B cell (primary cell): ENCODE results near the gene SLC25A18. TPM values are rescaled to one million over a fixed set of nuclear protein-coding genes. Genes with fewer than 3 reads are reported as not detected.

Source experiments
- ATAC-seq: fragments of 200-7000 bp; cut with Tn5 transposase; one replicate; pipeline ENCODE4 v1.10.0; 2021; ENCODE audit warnings: low read depth, mild to moderate bottlenecking, moderate number of reproducible peaks, moderate library complexity
- CTCF ChIA-PET: fragments of 350-600 bp; sonication (Branson Sonifier 250); formaldehyde crosslinking; loops from one replicate; lab custom pipeline; 2021; ENCODE audit warnings: antibody characterized with exemption, inconsistent platforms; lab: Charles Lee
- POLR2A ChIA-PET: fragments of 350-600 bp; sonication (Branson Sonifier 250); formaldehyde crosslinking; loops from one replicate; lab custom pipeline; 2021; ENCODE audit warnings: antibody characterized with exemption; lab: Charles Lee
- DNase-seq: peaks from one replicate; pipeline ENCODE4 v3.0.0; 2013
- H2AFZ ChIP-seq: 2 replicates; pipeline ENCODE4 v1.6.1; 2012; ENCODE audit warnings: mild to moderate bottlenecking, low read depth, low read length; ENCODE audit not compliant: insufficient read depth, poor library complexity, severe bottlenecking
- H3K27ac ChIP-seq, 2 donors: 1 replicate in 1 of 2; 2 replicates in 1 of 2; pipeline ENCODE4 v1.5.1; 2012 to 2013; ENCODE audit warnings: low read length in 2 of 2, mild to moderate bottlenecking in 2 of 2, moderate library complexity in 1 of 2
- H3K27me3 ChIP-seq, 4 experiments: fragments of 200-600 bp in 1 of 4; sonication (generic) in 1 of 4; replicated peaks in 1 of 4; 1 replicate in 2 of 4; 2 replicates in 2 of 4; pipeline versions ENCODE4 v1.6.1 to v1.7.0; 2013 to 2016; ENCODE audit warnings: low read length in 3 of 4, mild to moderate bottlenecking in 2 of 4, mixed read lengths in 1 of 4, moderate library complexity in 1 of 4; ENCODE audit not compliant: insufficient read depth in 4 of 4, control insufficient read depth in 3 of 4; ENCODE audit errors: control extremely low read depth in 1 of 4
- H3K36me3 ChIP-seq, 2 experiments: replicated peaks in 1 of 2; 1 replicate in 1 of 2; 2 replicates in 1 of 2; pipeline versions ENCODE4 v1.6.1 to v1.7.1; 2013; ENCODE audit warnings: low read length in 1 of 2; ENCODE audit not compliant: insufficient read depth in 2 of 2, control insufficient read depth in 1 of 2; ENCODE audit errors: control extremely low read depth in 1 of 2, extremely low read depth in 1 of 2
- H3K4me1 ChIP-seq, 2 donors: fragments of 200-600 bp in 1 of 2; sonication (generic) in 1 of 2; 1 replicate in 1 of 2; 2 replicates in 1 of 2; pipeline versions ENCODE4 v1.5.1 to v1.6.1; 2013 to 2017; ENCODE audit warnings: low read length in 2 of 2; ENCODE audit not compliant: control insufficient read depth in 2 of 2, insufficient read depth in 2 of 2
- H3K4me2 ChIP-seq: replicated peaks from 2 replicates; pipeline ENCODE3; 2012; ENCODE audit warnings: mild to moderate bottlenecking, low read depth, low read length; ENCODE audit not compliant: poor library complexity, severe bottlenecking
- H3K4me3 ChIP-seq, 5 experiments: fragments of 200-600 bp in 1 of 5; sonication (generic) in 1 of 5; 1 replicate in 3 of 5; 2 replicates in 2 of 5; pipeline versions ENCODE4 v1.5.1 to v1.7.0; 2011 to 2016; ENCODE audit warnings: low read length in 4 of 5, mild to moderate bottlenecking in 4 of 5, low read depth in 2 of 5, control low read depth in 1 of 5, moderate library complexity in 1 of 5; ENCODE audit not compliant: insufficient read depth in 1 of 5; ENCODE audit errors: control extremely low read depth in 1 of 5, extremely low read depth in 1 of 5
- H3K79me2 ChIP-seq: fragments of 200-600 bp; sonication (generic); one replicate; pipeline ENCODE4 v1.6.0; 2016; ENCODE audit warnings: low read length; ENCODE audit not compliant: control insufficient read depth, insufficient read depth
- H3K9ac ChIP-seq: fragments of 200-600 bp; sonication (generic); 2 replicates; pipeline ENCODE4 v1.6.1; 2017; ENCODE audit warnings: mild to moderate bottlenecking, low read length, moderate library complexity
- H3K9me3 ChIP-seq, 3 donors: one replicate each; pipeline versions ENCODE4 v1.6.1 to v1.7.1; 2013; ENCODE audit warnings: low read length in 2 of 3; ENCODE audit not compliant: control insufficient read depth in 2 of 3, insufficient read depth in 1 of 3; ENCODE audit errors: control extremely low read depth in 1 of 3
- H4K20me1 ChIP-seq: 2 replicates; pipeline ENCODE4 v1.6.0; 2012; ENCODE audit warnings: mild to moderate bottlenecking, low read length; ENCODE audit not compliant: insufficient read depth, control insufficient read depth, poor library complexity, severe bottlenecking
- H3K27ac Mint-ChIP-seq: one replicate; pipeline ENCODE4 v1.8.0; 2021; ENCODE audit warnings: mixed read lengths
- H3K27me3 Mint-ChIP-seq: one replicate; pipeline ENCODE4 v1.8.0; 2021; ENCODE audit warnings: mixed read lengths
- H3K4me1 Mint-ChIP-seq: one replicate; pipeline ENCODE4 v1.8.0; 2021; ENCODE audit warnings: mixed read lengths
- H3K4me3 Mint-ChIP-seq: one replicate; pipeline ENCODE4 v1.8.0; 2021; ENCODE audit warnings: mixed read lengths
- H3K9me3 Mint-ChIP-seq: one replicate; pipeline ENCODE4 v1.8.0; 2022; ENCODE audit warnings: mixed read lengths; ENCODE audit not compliant: insufficient read depth
- CTCF ChIP-seq: fragments of 200-600 bp; IDR thresholded peaks from one replicate; pipeline ENCODE4 v1.8.0; 2022; ENCODE audit warnings: antibody characterized with exemption, mild to moderate bottlenecking
- EZH2 ChIP-seq: IDR thresholded peaks from 2 replicates; pipeline ENCODE4 v1.6.1; 2012; ENCODE audit warnings: borderline replicate concordance, low read depth, mild to moderate bottlenecking, moderate library complexity, low read length; ENCODE audit not compliant: insufficient read depth, poor library complexity, severe bottlenecking
- WGBS: methylation state at CpG from one replicate; pipeline ENCODE4 v1.1.5; 2013; ENCODE audit warnings: missing lambda C conversion rate; ENCODE audit not compliant: insufficient coverage; 5-methylcytosine and 5-hydroxymethylcytosine counted together
- intact Hi-C: fragments of 100-400 bp; cut with micrococcal nuclease; formaldehyde crosslinking; loops from one replicate; pipeline ENCODE4 v1.10.0; 2022
- polyA plus RNA-seq: library from polyadenylated mRNA; depleted of rRNA; stranded (reverse); fragments of >200 nt; gene quantifications from 2 replicates; pipeline ENCODE4 v1.2.3, GENCODE V29; 2012
- total RNA-seq, 2 donors: library from RNA; stranded (reverse); fragments of 120-200 nt in 1 of 2; gene quantifications; 1 replicate in 1 of 2; 2 replicates in 1 of 2; pipeline versions ENCODE4 v1.2.3 to v1.2.4, GENCODE V29; 2013 to 2022

SLC25A18 gene
- total and polyA plus RNA-seq, 2 donors (not counting 1 experiment from before 2014, with no cell fraction given): not detected

GRCh38 chr22:17523925-17524324 lies 39.4 kb upstream of the SLC25A18 start:
- H3K27me3 ChIP-seq: peaks cover 0 to 4% (median 3%) of the 10 kb centered on the region in 4 experiments
- H3K27ac ChIP-seq: no peak overlapping the region
- no peak overlapping the region for H3K9ac ChIP-seq
- DNase-seq: no peak
- POLR2A ChIA-PET: interaction anchor here (0.7 kb wide), 1 partner anchor 160 kb away, joined by 3 read pairs; no protein-coding TSS in a partner anchor
- no peak for ATAC-seq
- no peak overlapping the region for H3K4me3 ChIP-seq
- Mint-ChIP-seq H3K4me1 (peaks cover 3% of the 10 kb centered on the region), H3K27me3 (peaks cover 35% of the 10 kb centered on the region), H3K4me3 (no peak overlapping the region), H3K9me3 (no peaks in the 10 kb centered on the region), H3K27ac (no peak overlapping the region)
- H3K4me1 ChIP-seq: no peaks in the 10 kb centered on the region
- intact Hi-C loops: no loop called here
- no peak overlapping the region for H2AFZ ChIP-seq
- no peak overlapping the region for H3K4me2 ChIP-seq
- no peaks in the 10 kb centered on the region for H3K79me2 ChIP-seq
- TF ChIP-seq EZH2 (no peak), CTCF (no peak)
- WGBS: 90% methylated on average over 7 of the region's 10 CpGs
- H4K20me1 ChIP-seq: no peaks in the 10 kb centered on the region
- CTCF ChIA-PET: no interaction called here
- no peaks in the 10 kb centered on the region for H3K36me3 ChIP-seq
- H3K9me3 ChIP-seq: no peaks in the 10 kb centered on the region

DNA sequence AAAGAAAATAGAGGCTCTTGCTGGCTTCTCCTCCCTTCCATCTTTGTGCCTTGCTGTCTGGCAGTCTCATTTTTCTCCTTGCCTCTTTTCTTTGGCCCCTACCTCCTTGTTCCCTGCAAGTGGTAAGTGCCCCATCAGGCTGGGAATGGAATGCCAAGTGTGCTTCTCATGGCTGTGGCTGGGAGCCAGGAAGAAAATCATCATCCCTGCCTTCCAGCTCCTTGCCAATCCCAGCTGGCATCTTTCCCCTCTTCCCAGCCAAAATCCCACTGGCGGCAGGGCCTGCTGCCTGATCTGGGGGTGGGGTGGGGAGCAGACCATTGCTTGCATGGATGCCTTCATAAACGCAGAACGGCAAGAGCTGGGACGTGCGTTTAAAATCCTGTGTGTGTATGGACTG lies 27.0 kb upstream of the SLC25A18 start:
- TF ChIP-seq CTCF: no peak
- no peak for TF ChIP-seq EZH2
- no peak overlapping the region for H3K27ac Mint-ChIP-seq
- intact Hi-C loops: no loop called here
- WGBS: 93% methylated on average over 4 of the region's 5 CpGs
- ChIA-PET POLR2A (no interaction called here), CTCF (interaction anchor here (2.0 kb wide), 1 partner anchor 34 kb away, joined by 7 read pairs; no protein-coding TSS in a partner anchor)
- Histone ChIP-seq H3K9ac (no peak overlapping the region), H3K4me3 (no peak overlapping the region), H3K9me3 (no peaks in the 10 kb centered on the region), H3K27ac (no peak overlapping the region), H3K4me1 (no peaks in the 10 kb centered on the region), H3K27me3 (no peaks in the 10 kb centered on the region), H2AFZ (no peak overlapping the region), H3K4me2 (no peak overlapping the region), H3K36me3 (no peaks in the 10 kb centered on the region), H3K79me2 (no peaks in the 10 kb centered on the region), H4K20me1 (no peaks in the 10 kb centered on the region)
- peaks cover 9% of the 10 kb centered on the region for H3K27me3 Mint-ChIP-seq
- no peaks in the 10 kb centered on the region for H3K4me1 Mint-ChIP-seq
- H3K9me3 Mint-ChIP-seq: no peaks in the 10 kb centered on the region
- no peak overlapping the region for H3K4me3 Mint-ChIP-seq
- no peak for DNase-seq
- no peak for ATAC-seq
